Stimulated activated CD8-positive, alpha-beta memory T cell treated with anti-CD3 and anti-CD28 coated beads, Interleukin-7, amount 100 ng/mL, for 48 hours (primary cell): Measurements from ENCODE around the gene INTS13.
"Not testable (repeated sequence)": the region's sequence is repeated elsewhere in the genome, so short reads cannot be mapped to it uniquely, and the experiment has no call there.

Experiments
- DNase-seq, 2 donors: peaks; one replicate each; pipeline ENCODE4 v3.0.0-alpha.2; 2020; ENCODE audit warnings: low read depth in 1 of 2; ENCODE audit errors: extremely low read depth in 1 of 2

The INTS13 gene, protein sequence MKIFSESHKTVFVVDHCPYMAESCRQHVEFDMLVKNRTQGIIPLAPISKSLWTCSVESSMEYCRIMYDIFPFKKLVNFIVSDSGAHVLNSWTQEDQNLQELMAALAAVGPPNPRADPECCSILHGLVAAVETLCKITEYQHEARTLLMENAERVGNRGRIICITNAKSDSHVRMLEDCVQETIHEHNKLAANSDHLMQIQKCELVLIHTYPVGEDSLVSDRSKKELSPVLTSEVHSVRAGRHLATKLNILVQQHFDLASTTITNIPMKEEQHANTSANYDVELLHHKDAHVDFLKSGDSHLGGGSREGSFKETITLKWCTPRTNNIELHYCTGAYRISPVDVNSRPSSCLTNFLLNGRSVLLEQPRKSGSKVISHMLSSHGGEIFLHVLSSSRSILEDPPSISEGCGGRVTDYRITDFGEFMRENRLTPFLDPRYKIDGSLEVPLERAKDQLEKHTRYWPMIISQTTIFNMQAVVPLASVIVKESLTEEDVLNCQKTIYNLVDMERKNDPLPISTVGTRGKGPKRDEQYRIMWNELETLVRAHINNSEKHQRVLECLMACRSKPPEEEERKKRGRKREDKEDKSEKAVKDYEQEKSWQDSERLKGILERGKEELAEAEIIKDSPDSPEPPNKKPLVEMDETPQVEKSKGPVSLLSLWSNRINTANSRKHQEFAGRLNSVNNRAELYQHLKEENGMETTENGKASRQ

GRCh38 chr12:26937863-26938700 lies at the start of gene INTS13, which contains the start of gene FGFR1OP2:
Gene INTS13 (minus strand): TSS chr12:26937981. CDS start chr12:26936803, 1,178 bp downstream.
Gene FGFR1OP2 (plus strand): TSS chr12:26938470. CDS start chr12:26954159, 15,689 bp downstream.
- DNase-seq, result peak; percentile 89 to 98

GRCh38 chr12:26982866-26983265 lies 45.1 kb upstream of the INTS13 start:
- no peak for DNase-seq

DNA sequence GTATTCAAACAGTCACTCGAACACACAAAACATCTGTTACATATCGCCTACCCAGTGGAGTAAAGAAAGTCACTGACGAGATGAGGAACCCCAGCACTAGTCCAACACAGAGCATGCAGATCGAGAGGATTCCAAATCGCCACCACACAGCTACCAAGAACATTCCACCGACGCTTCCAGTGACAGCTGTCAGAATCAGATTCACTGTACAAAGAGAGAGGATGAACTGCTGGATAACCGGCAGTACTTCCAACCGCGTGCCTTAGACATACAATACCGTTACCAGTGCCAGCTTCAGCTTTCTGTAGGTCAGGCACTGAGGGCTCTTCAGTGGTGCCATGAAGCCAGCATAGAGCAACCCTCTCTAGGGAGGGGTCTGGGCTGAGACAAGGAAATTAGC lies 42.0 kb upstream of the INTS13 start:
- no peak for DNase-seq

GRCh38 chr12:26978801-26979200 lies 41.0 kb upstream of the INTS13 start:
- DNase-seq, result no peak

DNA sequence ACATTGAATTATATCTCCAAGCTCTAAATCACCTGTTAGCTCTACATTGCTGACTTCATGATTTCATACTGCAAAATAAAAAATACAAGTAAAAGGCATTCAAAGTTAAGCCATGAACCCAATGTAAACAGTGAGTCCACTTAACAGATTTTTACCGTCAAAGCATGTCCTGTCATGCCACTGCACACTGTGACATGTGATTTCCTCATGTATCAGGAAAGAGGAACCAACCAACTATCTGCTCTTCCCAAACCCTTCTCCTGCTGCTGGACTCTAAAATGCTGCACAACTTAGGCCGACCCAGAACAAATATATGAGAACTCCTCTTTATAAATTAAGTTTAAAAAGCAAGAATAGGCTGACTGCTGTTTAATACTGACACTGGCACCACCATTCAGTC lies 38.9 kb upstream of the INTS13 start:
- DNase-seq, result no peak

DNA sequence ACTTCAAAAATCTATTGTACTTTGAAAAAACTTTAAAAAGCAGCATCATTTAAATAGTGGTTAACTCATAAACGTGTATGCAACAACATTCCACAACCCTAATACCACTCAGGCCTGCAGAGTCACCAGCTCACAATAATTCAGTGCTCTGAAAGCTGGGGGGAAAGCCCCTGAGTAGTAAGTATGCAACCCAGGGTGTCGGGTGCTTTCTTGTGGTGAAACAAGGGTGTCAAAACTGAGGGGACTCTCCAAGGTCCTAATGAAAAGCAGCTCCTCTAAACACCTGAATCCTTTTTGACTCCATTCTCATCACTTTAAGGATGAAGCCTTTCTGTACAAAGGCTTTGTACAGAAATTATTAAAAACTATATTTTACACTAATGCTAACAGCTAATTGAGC lies 34.2 kb upstream of the INTS13 start:
- DNase-seq, result peak; percentile 32 to 54

DNA sequence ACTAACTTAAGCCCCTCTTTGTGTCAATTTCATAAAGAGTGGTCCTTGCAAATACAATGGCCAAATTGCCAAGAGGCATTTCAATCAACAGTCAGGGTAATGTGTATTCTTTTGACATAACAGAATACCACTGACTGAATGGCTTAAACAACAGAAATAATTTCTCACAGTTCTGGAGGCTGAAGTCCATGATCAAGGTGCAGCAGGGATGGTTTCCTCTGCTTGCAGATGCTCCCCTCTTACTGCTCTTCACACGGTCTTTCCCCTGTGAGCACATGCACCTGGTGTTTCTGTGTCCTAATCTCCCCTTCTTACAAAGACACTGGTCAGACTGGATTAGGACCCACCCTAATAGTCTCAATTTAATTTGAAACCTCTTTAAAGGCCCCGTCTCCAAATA lies 32.4 kb upstream of the INTS13 start:
- no peak for DNase-seq

DNA sequence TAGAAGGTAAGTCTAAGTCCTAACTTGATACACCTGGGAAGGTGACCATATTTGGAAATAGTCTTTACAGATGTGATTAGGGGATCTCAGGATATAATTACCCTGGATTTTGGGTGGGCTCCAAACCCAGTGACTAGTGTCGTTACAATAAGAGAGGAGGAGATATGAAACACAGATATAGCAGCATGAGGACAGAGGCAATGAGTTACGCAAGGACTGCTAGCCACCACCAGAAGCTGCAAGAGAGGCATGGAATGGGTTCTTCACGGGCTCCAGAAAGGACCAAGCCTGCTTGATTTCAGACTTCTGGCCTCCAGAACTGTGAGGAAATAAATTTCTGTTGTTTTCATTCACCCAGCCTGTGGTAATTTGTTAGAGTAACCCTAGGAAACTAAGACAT lies 29.1 kb upstream of the INTS13 start:
- DNase-seq, result no peak

DNA sequence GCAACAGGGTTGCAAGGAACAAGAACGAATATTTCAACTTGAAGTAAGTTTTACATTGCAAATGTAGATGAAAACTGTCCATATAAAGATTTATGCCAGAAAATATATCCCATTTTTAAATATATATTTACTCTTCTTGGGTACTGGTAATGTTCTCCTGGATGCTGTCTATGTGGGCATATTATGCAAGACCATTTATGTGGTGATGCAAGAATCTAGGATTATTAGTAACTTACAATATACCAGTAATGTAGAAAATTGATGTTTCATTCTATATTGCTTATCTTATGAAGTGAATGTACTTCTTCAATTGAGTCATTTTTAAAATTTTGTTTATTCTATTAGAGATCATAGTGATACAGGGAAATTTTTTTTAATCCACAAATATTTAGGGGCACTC lies 25.6 kb upstream of the INTS13 start:
- no peak for DNase-seq

- no peak for DNase-seq
Measured at GRCh38 chr12:26961803-26962202, 24.0 kb upstream of the INTS13 start.

GRCh38 chr12:26961391-26961790 lies 23.6 kb upstream of the INTS13 start:
- not testable (repeated sequence) for DNase-seq

- DNase-seq, result no peak
Measured at GRCh38 chr12:26954027-26954426, 16.2 kb upstream of the INTS13 start.

DNA sequence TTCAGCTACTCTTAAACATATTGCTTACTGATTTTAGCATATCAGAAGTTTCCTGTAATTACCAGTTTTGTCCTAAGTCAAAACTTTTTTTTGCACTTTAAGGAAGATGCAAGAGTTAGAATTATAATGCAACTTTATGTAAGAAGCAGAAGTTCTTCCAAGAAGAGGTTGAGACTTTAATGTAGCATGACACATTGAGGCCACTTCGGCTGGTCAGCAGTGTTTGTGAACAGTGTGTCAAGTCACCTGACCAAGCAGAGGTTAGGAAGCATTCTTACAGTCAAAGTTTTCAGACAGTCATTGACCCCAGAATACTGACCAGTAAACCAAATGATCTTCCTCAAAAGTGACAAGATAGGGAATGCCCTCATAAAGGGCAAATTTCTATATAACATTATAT lies 15.7 kb upstream of the INTS13 start:
- no peak for DNase-seq

DNA sequence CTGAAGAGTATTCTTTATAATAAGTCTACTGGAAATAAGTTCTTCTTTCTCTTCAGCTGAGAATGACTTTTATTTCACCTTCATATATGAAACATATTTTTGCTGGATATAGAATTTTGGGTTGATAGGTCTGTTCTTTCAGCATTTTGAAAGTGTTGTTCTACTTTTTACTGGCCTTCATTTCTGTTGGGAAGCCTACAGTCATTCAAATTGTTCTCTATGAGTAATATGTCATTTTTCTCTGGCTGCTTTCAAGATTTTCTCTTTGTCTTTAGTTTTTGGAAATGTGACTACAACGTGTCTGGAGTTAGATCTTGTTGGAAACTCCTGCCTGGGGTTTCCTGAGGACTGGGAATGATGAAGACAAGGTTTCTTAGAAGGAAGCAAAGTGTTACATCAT lies 10.5 kb upstream of the INTS13 start:
- no peak for DNase-seq

DNA sequence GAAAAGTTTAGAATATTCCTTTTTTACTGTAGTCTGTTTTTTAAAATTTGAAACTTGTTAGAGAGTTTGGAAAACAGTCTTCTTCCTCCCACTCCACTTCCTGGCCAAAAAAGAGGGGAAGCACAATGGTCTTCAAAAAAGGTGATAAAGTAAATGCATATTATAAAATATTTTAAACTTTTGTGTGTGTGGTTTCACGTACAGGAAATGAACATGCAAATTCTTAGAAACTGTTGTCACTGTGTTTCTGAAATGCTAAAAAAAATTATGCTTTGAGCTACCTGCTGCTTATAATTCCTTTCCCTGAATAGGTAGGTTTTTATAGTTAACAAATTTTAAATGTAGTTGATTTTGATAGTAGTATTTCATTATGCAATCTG lies 3.4 kb upstream of the INTS13 start:
- DNase-seq, result no peak

DNA sequence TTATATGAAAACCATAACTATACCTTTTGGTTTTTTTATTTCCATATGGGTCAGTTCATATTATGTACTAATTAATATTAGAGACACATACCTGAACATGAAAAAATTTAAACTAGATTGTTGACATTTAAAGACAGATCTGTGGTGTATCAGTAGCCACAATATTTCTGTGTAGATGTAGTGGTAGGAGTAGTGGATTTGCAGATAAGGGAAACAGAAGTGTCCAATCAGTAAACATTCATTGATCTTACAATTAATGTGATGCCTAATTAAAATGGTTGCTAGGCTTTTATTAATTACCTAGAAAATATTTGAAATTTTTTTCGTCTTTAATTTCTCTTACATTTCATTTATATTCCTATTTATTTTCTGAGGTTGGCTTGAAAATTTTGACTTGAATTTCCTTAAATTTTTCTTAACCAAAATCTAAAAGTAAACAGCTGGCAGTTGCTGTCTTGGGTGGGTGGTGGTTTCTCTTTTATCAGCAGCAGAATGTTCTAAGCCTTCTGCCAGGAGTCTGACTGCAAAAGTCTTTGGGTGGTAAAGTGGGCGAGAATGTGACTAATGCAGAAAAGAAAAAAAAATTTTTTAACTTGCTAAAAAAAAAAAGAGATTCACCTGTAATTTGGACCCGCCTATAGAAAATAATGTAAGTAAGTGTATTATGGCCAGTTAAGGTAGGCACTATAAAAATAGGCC lies 2.9 kb upstream of the INTS13 start:
- DNase-seq, result no peak

- DNase-seq, result no peak
Measured at GRCh38 chr12:26939953-26940352, 2.2 kb upstream of the INTS13 start.

GRCh38 chr12:26939192-26939832 lies 1.5 kb upstream of the INTS13 start:
- DNase-seq, result no peak

GRCh38 chr12:26938701-26939062 lies 901 bp upstream of the INTS13 start:
- no peak for DNase-seq

DNA sequence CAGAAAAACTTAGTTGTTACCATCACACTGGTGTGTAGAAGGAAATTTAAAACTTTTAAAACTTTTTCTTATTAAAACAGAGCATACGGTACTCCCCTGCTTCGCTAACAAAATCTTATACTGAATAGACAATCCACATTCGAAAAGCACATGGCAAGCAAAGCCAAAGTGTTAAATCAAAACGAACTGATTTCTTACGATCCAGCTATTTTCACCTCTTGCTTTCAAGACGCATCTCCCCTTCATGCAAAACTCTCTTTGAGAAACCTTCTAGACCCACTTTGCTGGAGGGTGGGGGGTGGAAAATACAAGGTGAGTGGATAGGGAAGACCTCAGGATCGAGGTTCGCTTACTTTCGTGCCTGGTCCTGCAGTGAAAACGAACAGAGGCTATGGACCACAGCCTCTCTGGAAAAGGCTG lies 328 bp downstream of the INTS13 start:
- no peak for DNase-seq
